Daoy (cell line): ENCODE measurements around the gene CSNK1G3. TPM values are rescaled to one million over a fixed set of nuclear protein-coding genes. Genes with fewer than 3 reads are reported as not detected.

ENCODE experiments used
- DNase-seq: peaks from one replicate; pipeline ENCODE4 v3.0.0-alpha.2; 2015; ENCODE audit warnings: low read depth
- total RNA-seq: library from RNA; depleted of rRNA; stranded (reverse); fragments of >200 nt; shearing (Covaris generic); gene quantifications from 2 replicates; pipeline ENCODE4 v1.2.3, GENCODE V29; 2014

CSNK1G3 gene
- total RNA-seq, 1 experiment from 2014 or later = 87.5 TPM

GRCh38 chr5:123514615-123515355, 2.8 kb downstream of the CSNK1G3 start:
- no peak for DNase-seq

- DNase-seq = no peak
Measured at GRCh38 chr5:123515904-123516303, 3.9 kb downstream of the CSNK1G3 start.

- no peak for DNase-seq
Measured at GRCh38 chr5:123517476-123517875, 5.5 kb downstream of the CSNK1G3 start.

GRCh38 chr5:123518111-123518510, 6.1 kb downstream of the CSNK1G3 start:
- no peak for DNase-seq

- DNase-seq = no peak
Measured at GRCh38 chr5:123520677-123521247, 8.8 kb downstream of the CSNK1G3 start.

- no peak for DNase-seq
Measured at GRCh38 chr5:123524146-123524545, 12.2 kb downstream of the CSNK1G3 start.

- DNase-seq = no peak
Measured at GRCh38 chr5:123527190-123527589, 15.2 kb downstream of the CSNK1G3 start.

- no peak for DNase-seq
Measured at GRCh38 chr5:123528065-123528464, 16.1 kb downstream of the CSNK1G3 start.

- DNase-seq = no peak
Measured at GRCh38 chr5:123528878-123529277, 16.9 kb downstream of the CSNK1G3 start.

- DNase-seq = no peak
Measured at GRCh38 chr5:123530728-123531127, 18.8 kb downstream of the CSNK1G3 start.

- DNase-seq = no peak
Measured at GRCh38 chr5:123535648-123536047, 23.7 kb downstream of the CSNK1G3 start.

GRCh38 chr5:123537256-123537655, 25.3 kb downstream of the CSNK1G3 start:
- DNase-seq = no peak

GRCh38 chr5:123537845-123538244, 25.9 kb downstream of the CSNK1G3 start:
- no peak for DNase-seq

- DNase-seq = peak; percentile 70
Measured at GRCh38 chr5:123538670-123539459, 26.9 kb downstream of the CSNK1G3 start.

- no peak for DNase-seq
Measured at GRCh38 chr5:123540534-123540933, 28.6 kb downstream of the CSNK1G3 start.

GRCh38 chr5:123543438-123543837, 31.5 kb downstream of the CSNK1G3 start:
- DNase-seq = no peak

- peak; percentile 28 for DNase-seq
Measured at GRCh38 chr5:123545506-123545905, 33.5 kb downstream of the CSNK1G3 start.

- DNase-seq = no peak
Measured at GRCh38 chr5:123546657-123547056, 34.7 kb downstream of the CSNK1G3 start.

- no peak for DNase-seq
Measured at GRCh38 chr5:123549256-123549904, 37.4 kb downstream of the CSNK1G3 start.

- no peak for DNase-seq
Measured at GRCh38 chr5:123554601-123555000, 42.6 kb downstream of the CSNK1G3 start.

GRCh38 chr5:123557907-123558306, 45.9 kb downstream of the CSNK1G3 start:
- no peak for DNase-seq

- DNase-seq = no peak
Measured at GRCh38 chr5:123558762-123559433, 46.9 kb downstream of the CSNK1G3 start.
